HG02623 (cell line): ENCODE results near the gene AXL.
"Not testable (repeated sequence)": the region's sequence is repeated elsewhere in the genome, so short reads cannot be mapped to it uniquely, and the experiment has no call there.

Experiments used
- ATAC-seq: cut with Tn5 transposase; IDR thresholded peaks from one replicate; pipeline ENCODE4 v1.9.1; 2021; ENCODE audit warnings: moderate library complexity; ENCODE audit not compliant: unreplicated experiment

AXL gene

DNA sequence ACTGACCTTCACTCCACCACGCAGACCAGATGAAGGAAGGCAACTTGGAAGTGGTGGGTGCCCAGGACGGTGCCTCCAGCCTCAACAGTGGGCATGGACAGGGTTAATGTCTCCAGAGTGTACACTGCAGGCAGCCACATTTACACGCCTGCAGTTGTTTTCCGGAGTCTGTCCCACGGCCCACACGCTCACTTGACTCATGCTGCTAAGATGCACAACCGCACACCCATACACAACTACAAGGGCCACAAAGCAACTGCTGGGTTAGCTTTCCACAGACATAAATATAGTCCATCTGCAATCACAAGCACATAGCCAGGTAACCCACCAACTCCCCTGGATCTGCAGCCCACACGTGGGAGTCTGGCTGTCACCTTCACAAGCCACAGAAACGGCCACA, 12.6 kb upstream of the AXL start:
- no peak for ATAC-seq

DNA sequence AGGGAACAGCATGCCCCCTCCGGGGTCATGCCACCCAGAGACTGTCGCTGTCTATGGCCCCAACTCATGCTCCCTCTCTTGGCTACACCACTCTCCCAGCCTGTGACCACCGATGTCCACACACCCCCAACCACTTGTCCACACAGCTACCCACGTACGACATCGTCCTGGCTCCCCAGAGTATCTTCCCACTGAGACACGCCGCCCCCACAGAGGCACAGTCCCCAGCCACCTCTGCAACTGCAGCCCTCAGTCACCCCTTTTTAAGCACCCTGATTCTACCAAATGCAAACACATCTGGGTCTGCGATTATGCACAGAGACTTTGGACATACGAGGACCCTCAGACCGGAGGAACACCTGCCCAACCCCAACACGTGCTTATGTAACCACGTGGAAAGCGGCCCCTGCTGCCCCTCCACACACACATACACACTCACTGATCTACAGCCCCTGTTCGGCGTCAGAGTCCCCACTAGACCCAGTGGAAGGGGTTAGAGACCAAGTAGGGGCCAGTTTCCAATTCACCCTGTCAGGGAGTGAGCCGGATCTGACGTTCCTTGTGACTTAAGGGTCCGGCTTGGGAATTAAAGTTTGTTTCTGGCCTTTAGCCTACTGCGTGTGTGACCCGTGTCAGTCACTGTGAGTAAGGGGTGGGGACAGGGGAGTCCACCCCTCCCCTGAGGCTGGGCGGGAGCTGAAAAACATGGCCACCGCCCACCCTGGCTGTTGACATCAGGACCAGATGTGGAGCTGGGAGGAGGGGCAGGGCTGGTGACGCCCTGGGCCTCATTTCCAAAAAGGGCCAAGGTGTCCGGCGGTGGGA, 11.9 kb upstream of the AXL start:
- ATAC-seq = no peak

DNA sequence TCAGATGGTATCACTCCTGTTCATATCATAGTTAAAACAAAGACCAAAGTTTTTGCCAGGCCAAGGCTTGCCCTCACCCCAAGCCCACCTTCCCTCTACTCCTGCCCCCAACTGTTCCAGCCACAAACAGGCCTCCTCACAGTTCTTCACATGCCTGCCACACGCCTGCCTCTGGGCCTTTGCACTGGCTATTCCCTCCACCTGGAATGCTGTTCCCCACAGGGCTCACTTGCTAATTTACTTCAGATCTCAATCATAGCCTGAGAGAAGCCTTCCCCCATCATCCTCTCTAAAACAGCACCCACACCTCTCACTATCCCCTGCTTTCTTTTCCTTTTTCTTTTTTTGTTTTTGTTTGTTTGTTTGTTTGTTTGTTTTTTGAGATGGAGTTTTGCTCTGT, 4.9 kb upstream of the AXL start:
- ATAC-seq = no peak

DNA sequence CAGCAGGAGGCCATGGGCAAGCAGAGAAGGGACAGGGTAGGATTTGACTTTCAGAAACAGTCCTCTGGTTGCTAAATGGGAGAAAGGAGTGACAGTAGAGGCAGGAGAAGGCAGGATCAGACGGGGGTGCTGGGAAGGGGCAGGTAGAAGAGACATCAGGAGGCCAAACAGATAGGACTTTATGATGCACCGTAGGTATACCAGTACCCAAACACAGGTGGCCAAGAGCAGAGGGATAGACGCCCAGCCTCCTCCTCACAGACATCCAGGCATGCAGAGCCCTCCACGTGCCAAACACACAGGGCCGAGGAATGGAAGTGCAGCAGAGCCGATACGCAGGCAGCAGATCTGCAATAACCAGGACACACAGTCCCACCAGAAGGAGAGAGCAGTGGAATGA, 1.3 kb upstream of the AXL start:
- ATAC-seq = no peak

DNA sequence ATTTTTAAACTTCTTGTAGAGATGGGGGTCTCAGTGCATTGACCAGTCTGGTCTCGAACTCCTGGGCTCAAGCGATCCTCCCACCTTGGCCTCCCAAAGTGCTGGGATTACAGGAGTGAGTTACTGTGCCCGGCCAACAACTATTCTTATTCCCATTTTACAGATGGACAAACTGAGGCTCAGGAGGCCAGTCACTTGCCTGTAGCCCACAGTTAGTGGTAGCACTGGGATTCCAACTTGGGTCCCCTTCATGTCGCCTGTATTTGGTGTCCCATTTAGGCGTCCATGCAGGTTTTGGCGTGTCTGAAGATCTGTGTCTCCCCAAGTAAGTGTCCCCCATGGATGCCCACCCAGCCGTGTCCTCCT, 791 bp upstream of the AXL start:
- ATAC-seq = no peak

DNA sequence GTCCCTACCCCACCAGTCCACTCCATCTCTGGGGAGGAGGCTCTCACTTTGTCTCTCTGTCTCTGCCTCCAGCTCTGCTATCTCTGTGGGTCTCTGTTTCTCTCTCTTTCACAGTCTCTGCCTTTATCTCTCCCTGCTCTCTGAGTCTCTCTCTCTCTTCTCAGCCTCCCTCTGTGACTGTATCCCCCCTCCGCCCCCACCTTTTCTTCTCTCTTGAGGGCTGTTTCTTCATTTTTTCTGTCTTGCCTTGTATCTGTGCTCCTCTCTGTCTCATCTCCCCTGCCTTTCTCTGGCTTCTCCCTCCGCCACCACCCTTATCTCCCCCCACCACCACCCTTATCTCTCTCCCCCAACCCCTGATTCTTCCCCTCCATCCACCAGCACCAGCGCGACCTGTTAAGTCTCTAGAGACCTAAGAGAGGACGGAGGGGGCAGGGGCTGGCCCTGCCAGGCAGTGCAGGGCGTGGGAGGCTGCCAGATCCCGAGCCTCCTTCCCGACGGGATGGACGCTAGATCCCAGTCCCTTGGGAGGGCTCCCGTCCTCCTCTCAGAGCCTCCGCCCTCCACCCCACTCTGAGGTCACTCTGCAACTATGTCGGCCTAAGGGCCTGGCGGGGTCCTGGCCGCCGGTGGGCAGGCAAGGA, 1.0 kb downstream of the AXL start:
- no peak for ATAC-seq

DNA sequence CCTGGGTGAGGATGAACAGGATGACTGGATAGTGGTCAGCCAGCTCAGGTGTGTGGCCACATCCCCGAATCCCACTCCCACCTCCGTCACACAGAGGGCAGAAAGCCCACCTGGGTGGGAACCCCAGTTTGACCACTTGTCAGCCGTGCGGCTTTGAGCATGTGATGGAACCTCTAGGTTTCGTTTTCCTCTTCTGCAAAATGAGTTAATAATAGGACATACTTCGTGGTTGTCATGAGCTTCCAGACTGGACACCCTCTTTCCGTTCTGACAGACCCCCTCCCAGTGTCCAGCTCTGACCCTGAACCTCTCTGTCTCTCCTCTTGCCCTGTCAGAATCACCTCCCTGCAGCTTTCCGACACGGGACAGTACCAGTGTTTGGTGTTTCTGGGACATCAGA, 1.8 kb downstream of the AXL start:
- ATAC-seq = no peak

DNA sequence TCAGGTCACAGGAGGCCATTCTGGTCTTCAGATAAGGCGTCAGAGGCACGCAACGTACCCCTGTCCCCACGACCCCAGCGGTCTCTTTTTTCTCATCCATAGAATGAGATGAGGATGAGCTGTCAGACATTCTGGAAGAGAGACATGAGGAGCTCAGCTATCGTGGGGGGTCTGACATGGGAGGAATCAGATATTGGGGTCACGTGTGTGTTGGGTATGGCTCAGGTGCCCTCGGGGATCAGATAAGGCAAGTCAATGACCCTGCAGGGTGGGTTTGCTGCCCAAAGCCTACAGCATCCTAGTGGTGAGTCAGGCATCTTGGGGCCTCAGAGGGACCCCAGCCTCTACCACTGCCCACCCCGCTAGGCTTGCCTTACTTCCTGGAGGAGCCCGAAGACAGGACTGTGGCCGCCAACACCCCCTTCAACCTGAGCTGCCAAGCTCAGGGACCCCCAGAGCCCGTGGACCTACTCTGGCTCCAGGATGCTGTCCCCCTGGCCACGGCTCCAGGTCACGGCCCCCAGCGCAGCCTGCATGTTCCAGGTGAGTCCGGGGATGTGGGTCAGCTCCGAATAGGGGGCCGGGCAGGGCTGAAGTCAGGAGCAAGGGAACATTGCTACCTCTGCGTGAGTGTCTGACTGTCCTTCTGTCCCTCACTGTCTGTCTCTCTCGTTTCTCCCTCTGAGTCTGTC, 2.6 kb downstream of the AXL start:
- ATAC-seq = no peak

DNA sequence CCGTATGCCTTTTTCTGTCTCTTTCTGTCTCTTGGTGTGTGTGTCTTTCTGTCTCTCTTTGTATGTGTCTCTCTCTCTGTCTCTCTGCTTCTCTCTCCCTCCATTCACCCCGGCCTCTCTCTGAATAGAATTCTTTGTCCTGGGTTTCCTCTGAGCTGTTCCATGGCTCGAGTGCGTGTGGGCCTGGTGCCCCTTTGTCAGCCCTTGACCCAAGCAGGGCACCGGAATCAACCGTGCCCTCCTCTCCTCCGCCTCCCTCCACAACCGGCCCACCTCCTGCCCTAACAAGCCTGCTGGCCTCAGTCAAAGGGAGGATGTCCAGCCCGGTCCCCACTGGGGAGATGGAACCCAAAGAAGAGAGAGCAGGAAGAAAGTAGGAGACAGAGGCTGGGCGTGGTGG, 3.2 kb downstream of the AXL start:
- ATAC-seq = no peak

DNA sequence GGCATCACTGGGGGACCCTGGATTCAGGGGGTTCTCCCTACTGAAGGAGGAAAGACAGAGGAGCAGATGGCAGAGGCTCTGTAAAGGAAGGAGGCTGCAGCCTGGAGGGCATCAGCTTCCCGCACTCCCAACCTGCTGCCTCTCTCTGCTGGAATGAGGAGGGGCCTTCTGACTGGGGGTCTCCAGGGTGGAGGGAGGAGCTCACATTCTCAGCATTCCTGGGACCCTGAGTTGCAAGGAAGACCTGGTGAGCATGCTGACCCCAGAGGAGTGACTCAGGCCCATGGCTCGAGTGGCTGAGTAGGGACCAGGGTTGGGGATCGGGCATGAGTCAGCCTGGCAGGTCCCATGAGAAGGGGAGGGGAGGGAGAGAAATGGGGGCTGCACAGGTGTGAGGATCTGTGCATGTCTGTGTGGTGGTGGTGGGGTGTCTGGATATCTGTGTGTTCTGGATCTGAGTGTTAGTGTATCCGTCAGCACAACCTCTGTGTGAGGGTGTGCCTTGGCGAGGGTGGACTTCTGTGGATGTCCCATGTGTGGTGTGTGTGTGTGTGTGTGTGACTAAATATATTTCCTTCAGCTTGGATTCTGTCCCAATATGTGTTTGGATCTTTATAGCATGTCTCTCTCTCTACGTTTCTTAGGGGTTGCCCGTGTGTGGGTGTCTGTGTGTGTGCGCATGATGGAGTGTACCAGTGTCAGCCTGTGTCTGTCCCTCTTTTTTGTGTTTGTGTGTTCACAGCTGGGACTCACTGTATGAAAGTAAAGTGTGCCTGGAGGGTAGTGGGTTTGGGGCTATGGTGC, 4.6 kb downstream of the AXL start:
- no peak for ATAC-seq

DNA sequence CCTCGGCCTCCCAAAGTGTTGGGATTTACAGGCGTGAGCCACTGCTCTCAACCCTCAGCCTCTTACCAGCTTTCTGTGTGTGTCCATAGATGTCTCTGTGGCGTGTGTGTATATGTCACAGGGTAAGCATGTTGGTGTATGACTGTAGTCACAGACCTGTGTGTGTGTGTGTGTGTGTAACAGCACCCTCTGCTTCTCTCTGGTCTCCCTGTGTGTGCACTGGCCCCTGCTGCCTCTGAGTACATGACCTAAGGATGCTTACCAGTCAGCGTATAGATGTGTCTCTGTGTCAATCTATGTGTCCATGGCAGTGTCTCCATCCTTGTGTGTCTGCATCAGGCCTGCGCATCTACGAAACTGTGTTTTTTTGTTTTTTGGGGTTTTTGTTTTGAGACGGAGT, 5.6 kb downstream of the AXL start:
- ATAC-seq = no peak

DNA sequence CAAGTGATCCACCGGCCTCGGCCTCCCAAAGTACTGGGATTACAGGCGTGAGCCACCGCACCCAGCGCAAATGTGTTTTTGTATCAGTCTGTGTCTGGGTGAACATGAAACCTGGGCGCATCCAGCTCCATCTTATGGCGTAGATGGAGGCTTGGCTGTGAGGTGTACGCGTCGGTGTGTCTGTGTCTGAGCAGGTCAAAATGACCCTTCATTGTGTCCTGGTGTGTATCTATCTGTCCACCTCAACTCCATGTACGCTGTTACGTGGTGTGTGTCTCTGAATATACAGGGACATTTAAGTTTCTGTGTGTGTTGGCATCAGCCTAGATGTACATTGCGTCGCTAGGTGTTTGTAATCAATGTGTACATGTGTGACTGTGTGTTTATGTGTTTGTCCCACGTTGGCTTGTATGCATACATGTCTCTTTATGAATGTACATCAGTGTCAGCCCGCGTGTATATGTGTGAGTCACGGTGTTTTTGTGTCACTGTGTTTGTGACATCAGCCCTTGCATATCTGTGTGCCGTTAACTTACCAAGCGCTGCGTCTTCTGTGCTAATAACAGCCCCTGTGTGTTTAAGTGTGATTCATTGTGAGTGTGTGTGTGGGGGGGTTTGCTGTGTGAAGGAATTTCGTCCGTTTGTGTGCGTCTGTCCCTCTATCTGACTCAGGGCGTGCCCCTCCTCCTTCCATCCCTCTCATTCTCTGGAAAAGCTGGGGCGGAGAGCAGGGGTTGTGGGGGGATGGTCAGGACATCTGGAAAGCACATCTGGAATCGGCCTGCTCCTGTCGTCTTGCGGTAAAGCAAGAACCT, 6.4 kb downstream of the AXL start:
- no peak for ATAC-seq

DNA sequence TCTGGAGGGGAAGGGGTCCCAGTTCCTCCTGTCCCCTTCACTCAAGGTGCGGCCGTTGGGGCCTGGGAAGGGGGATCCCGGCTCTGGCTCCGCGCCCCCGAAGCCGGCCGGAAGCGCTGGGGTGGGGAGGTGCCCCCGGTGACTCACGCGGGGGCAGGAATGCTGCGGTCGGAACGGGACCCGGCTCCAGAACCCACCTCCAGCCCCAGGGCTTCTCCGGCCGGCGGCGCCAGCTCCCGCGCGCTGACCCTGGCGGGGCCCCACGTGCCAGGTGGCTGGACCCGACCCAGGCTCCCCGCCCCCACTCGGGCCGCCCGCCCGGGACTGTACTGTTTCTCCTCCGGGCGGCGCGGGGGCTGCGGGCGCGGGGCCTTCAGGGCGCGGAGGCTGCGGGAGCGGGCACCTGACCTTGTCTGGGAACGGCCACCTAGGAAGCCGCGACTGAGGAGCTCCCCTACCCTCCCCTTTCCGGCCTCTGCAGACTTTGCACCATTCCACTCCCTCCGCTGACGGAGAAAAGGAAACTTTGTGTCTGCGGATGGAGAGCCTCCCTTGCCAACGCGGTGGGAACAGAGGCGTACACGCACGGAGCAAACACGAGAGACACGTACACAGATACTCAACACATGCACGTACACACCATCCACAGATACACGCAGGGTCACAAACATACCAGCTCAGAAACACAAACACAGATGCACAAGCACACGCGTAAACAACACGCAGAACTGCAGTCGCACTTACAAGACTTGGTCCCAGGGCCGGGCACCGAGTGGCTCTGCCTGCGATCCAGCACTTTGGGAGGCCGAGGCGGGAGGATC, 7.2 kb downstream of the AXL start:
- ATAC-seq = no peak

DNA sequence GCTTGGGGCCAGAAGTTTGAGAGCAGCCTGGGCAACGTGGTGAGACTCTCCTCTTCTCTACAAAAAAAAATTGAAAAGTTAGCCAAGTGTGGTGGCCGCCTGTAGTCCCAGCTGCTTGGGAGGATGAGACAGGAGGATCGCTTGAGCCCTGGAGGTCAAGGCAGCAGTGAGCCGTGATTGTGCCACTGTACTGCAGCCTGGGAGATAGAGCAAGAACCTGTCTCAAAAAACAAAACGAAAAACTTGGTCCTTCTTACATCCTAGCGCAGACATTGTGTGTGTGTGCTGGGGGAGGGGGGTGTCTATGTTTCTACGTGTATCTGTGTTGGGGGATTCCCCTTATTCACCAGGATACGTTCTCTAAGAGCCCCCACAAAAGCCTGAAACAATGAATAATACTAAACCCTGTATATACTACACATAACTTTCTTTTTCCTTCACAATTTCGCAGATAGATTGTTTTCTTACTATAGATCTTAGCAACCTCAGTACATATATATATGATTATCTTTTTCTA, 7.9 kb downstream of the AXL start:
- no peak for ATAC-seq

DNA sequence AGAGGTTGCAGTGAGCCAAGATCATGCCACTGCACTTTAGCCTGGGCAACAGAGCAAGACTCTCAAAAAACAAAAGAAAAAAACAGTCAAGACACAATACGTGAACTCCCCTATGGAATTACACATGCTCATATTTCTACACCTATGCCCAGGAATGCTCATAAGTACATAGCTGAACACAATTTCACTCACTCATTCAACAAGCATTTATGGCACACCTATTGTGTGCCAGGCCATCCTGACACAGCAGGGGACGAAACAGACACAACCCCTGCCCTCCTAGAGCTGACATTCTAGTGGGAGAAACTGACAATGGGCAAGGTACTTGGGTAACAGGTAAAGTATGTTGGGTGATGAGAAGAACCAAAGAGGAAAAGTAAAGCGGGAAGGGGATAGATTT, 9.5 kb downstream of the AXL start:
- no peak for ATAC-seq

DNA sequence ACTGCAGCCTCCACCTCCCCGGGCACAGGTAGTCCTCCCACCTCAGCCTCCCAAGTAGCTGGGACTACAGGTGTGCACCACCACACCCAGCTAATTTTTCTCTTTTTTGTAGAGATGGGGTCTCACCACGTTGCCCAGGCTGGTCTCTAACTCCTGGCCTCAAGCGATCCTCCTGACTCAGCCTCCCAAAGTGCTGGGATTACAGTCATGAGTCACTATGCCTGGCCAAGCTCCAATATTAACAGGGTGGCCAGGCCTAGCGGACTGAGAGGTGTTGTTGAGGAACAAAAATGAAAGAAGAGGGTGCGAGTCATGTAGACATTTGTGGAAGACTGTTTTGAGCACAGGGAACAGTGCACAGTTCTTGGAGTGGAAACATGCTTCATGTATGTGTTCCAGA, 10.3 kb downstream of the AXL start:
- not testable (repeated sequence) for ATAC-seq

DNA sequence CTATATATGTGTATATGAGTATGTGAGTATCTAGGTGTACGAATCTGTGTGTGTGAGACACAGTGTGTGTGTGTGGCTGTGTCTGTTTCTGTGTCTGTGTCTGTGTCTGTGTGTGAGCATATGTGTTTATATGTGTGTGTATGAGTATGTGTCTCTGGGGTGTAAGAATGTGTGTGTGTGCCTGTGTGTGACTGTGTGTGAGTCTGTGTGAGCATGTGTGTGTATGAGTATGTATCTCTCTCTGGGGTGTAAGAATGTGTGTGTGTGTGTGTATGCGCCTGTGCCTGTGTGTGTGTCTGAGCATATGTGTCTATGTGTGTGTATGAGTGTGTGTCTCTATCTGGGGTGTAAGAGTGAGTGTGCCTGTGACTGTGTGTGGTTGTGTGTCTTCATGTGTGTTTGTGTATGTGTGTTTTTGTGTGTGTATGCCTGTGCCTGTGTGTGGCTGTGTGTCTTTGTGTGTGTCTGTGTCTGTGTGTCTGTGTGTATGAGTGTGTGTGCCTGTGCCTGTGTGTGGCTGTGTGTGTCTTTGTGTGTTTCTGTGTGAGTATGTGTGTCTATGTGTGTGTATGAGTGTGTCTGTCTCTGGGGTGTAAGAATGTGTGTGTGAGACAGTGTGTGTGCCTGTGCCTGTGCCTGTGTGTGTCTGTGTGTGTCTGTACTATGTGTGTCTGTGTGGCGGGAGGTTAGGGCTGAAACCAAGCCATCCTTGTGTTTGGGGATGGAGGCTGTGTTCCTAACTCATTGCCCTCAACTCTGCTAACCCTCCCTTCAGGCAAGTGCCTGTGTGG, 11.2 kb downstream of the AXL start:
- no peak for ATAC-seq

DNA sequence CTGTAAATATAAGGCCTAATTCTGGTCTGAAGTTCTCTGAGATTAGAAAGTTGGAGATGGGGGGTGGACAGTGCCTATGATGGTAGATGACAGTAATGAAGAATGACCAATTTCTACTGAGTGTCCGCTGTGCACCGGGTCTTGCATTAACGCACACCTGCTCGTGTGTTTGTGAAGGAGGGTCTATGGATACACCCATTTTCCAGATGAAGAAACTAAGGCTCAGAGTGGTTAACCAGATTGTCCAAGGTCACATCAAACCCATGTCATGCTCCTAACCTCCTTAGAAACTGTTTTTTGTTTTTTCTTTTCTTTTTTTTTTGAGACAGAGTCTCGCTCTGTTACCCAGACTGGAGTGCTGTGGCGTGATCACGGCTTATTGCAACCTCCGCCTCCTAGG, 13.7 kb downstream of the AXL start:
- no peak for ATAC-seq

DNA sequence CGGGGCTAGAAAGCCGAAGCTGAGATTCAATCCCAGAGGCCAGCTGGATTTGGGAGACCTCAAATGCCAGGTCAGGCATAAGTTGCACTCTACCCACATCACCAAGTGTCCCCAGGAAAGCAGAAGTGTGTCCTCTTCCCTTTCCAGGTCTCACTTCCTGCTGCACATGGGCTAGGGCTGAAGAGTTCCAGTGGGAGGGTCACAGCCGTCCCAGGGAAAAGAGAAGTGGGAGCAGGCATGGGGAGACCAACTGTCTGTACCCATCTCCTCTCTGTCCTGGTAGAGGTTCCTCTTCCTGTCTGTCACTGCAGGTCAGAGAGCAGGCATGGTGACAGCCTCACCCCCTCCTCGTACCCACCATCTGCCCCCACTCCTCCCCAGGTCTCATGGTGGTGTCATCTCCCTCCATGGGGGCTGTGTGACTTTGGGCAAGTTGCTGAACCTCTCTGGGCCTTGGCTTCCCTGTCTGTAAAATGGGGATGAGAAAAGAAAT, 14.8 kb downstream of the AXL start:
- no peak for ATAC-seq
